ENCODE measurements around the gene BCAS1.

Gene BCAS1

DNA sequence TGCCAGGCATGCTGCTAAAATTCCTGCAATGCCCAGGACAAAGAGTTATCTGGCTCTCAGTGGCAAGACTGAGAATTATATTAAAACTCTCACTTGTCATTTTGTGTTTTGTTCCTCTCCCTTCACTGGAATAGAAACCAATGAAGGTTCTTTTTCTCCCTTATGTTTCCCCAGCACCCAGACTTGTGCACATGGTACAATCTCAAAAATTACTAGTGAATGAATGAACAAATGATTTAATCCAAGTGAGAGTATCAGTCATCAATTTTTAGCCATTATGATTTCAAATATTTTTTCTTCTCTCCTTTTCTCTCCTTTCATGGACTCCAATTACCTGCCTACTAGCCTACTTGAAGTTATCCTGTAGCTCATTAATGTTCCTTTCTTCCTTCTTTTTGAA, 70.1 kb downstream of the BCAS1 start:
- TF ChIP-seq, protein P1, sequence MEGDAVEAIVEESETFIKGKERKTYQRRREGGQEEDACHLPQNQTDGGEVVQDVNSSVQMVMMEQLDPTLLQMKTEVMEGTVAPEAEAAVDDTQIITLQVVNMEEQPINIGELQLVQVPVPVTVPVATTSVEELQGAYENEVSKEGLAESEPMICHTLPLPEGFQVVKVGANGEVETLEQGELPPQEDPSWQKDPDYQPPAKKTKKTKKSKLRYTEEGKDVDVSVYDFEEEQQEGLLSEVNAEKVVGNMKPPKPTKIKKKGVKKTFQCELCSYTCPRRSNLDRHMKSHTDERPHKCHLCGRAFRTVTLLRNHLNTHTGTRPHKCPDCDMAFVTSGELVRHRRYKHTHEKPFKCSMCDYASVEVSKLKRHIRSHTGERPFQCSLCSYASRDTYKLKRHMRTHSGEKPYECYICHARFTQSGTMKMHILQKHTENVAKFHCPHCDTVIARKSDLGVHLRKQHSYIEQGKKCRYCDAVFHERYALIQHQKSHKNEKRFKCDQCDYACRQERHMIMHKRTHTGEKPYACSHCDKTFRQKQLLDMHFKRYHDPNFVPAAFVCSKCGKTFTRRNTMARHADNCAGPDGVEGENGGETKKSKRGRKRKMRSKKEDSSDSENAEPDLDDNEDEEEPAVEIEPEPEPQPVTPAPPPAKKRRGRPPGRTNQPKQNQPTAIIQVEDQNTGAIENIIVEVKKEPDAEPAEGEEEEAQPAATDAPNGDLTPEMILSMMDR (IDR thresholded peaks at IDR 0.05; ENCODE audit: low read depth, low read length), result no peak
- Histone ChIP-seq H3K4me1 (ENCODE audit: low read length) (peaks cover 20% of the 10 kb centered on the region), H3K36me3 (replicated peaks; ENCODE audit: low read depth, low read length) (peaks cover 24% of the 10 kb centered on the region), H3K9ac (ENCODE audit: low read length) (no peak overlapping the region), H3K79me2 (ENCODE audit: low read length) (no peaks in the 10 kb centered on the region), H3K27ac (ENCODE audit: low read length) (no peak overlapping the region), H4K20me1 (ENCODE audit: insufficient read depth, low read length) (no peaks in the 10 kb centered on the region), H2AFZ (ENCODE audit: low read depth, low read length) (no peak overlapping the region), H3K4me3 (ENCODE audit: low read length) (no peak overlapping the region), H3K4me2 (ENCODE audit: low read length) (no peak overlapping the region), H3K9me3 (ENCODE audit: insufficient read depth, low read length) (peaks cover 39% of the 10 kb centered on the region), H3K27me3 (ENCODE audit: low read depth, low read length) (no peaks in the 10 kb centered on the region)

DNA sequence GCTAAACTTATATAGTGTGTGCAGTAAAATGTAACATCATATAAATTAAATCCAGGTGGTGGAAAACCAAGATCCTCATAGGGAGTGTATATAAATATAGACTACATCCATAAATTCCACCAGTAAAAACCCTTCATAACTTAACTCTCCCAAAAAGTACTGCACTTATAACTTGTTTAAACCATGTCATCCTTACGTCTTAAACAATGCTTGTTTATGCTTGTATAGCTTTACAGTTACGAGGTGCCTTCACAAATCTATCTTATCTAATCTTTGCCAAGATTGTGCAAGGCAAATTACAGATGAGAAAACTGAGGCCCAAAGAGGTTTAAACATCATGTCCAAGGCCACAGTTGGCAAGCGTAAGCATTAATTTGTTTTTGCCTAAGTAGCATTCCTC, 71.3 kb downstream of the BCAS1 start:
- Histone ChIP-seq H3K36me3 (replicated peaks; ENCODE audit: low read depth, low read length) (peaks cover 24% of the 10 kb centered on the region), H3K27ac (ENCODE audit: low read length) (no peak overlapping the region), H4K20me1 (ENCODE audit: insufficient read depth, low read length) (no peaks in the 10 kb centered on the region), H2AFZ (ENCODE audit: low read depth, low read length) (no peak overlapping the region), H3K9me3 (ENCODE audit: insufficient read depth, low read length) (peaks cover 39% of the 10 kb centered on the region), H3K79me2 (ENCODE audit: low read length) (no peaks in the 10 kb centered on the region), H3K4me3 (ENCODE audit: low read length) (no peak overlapping the region), H3K4me1 (ENCODE audit: low read length) (peaks cover 9% of the 10 kb centered on the region), H3K9ac (ENCODE audit: low read length) (no peak overlapping the region), H3K27me3 (ENCODE audit: low read depth, low read length) (no peaks in the 10 kb centered on the region), H3K4me2 (ENCODE audit: low read length) (no peak overlapping the region)
- TF ChIP-seq, protein P1 (IDR thresholded peaks at IDR 0.05; ENCODE audit: low read depth, low read length), result no peak
- TF ChIP-seq EZH2phosphoT487 (IDR thresholded peaks at IDR 0.05; ENCODE audit: low read depth), result no peak

DNA sequence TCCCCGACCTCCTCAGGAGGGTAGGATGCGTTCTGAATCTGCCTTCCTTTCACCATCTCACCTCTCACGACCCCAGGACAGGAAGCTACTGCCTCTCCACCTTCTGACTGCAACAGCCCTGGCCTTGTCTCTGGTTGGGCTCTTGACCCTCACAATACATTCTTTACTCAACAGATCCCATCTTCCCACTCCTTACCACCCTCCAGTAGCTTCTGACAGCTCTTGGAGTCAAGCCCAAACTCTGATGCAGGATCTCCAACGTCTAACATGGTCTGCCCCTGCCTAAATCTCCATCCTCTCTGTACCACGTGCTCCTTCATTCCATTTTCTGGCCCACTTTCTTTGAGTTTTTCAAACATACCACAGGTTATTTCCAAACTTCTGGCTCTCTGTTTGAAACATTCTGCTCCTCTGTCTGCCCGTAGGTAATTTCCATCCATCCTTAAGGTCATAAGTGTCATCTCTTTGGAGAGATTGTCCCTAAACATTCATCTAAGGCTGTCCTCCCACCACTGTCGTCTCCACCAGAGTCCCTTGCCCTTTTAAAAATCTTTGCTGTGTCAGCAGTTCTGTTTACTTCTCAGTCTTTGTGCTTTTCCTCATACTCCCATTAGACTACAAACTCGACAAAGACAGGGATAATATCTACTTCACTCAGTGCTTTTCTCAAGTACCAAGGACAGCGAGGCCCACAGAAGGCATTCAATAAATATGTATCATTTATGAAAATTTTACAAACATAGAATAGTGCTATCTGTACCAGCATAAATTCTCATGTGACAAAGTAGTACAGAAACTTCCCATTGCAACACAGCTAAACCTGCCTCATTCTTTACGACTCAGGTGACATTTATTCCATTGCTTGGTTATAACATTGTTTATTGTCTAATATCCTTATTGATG, 73.6 kb downstream of the BCAS1 start:
- H3K4me1 ChIP-seq (ENCODE audit: low read length), result no peaks in the 10 kb centered on the region
- H3K4me3 ChIP-seq (ENCODE audit: low read length), result no peak overlapping the region
- no peak for TF ChIP-seq EZH2phosphoT487 (IDR thresholded peaks at IDR 0.05; ENCODE audit: low read depth)
- no peak overlapping the region for H3K9ac ChIP-seq (ENCODE audit: low read length)
- H3K79me2 ChIP-seq (ENCODE audit: low read length), result no peaks in the 10 kb centered on the region
- no peak overlapping the region for H2AFZ ChIP-seq (ENCODE audit: low read depth, low read length)
- H3K27ac ChIP-seq (ENCODE audit: low read length), result no peak overlapping the region
- peaks cover 25% of the 10 kb centered on the region for H3K9me3 ChIP-seq (ENCODE audit: insufficient read depth, low read length)
- H4K20me1 ChIP-seq (ENCODE audit: insufficient read depth, low read length), result no peaks in the 10 kb centered on the region
- H3K4me2 ChIP-seq (ENCODE audit: low read length), result no peak overlapping the region
- H3K27me3 ChIP-seq (ENCODE audit: low read depth, low read length), result peaks cover 16% of the 10 kb centered on the region
- peaks cover 11% of the 10 kb centered on the region for H3K36me3 ChIP-seq (replicated peaks; ENCODE audit: low read depth, low read length)

DNA sequence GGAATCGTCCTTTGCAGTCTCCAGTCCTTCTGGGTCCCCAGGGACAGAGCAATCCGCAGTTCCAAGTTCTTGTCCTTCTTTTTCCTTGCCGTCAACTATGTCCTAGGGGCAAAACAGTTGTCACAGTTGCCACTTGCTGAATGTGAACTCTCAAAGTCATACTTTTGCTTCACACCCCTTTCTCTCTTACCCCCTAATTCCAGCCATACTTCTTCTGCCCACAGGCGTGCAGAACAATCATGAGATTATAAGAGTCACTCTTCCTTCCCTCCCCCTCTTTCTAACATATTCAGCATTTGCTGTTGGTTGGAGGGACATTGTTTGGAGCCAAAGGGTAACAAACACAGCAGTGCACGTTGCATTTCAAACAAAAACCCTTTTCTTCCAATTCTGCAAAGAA, 74.4 kb downstream of the BCAS1 start:
- Histone ChIP-seq H3K4me3 (ENCODE audit: low read length) (no peak overlapping the region), H3K4me2 (ENCODE audit: low read length) (no peak overlapping the region), H3K36me3 (replicated peaks; ENCODE audit: low read depth, low read length) (peaks cover 3% of the 10 kb centered on the region), H3K9me3 (ENCODE audit: insufficient read depth, low read length) (peaks cover 16% of the 10 kb centered on the region), H3K4me1 (ENCODE audit: low read length) (no peaks in the 10 kb centered on the region), H3K27ac (ENCODE audit: low read length) (no peak overlapping the region), H2AFZ (ENCODE audit: low read depth, low read length) (no peak overlapping the region), H3K9ac (ENCODE audit: low read length) (no peak overlapping the region), H3K79me2 (ENCODE audit: low read length) (no peaks in the 10 kb centered on the region), H3K27me3 (ENCODE audit: low read depth, low read length) (peaks cover 16% of the 10 kb centered on the region), H4K20me1 (ENCODE audit: insufficient read depth, low read length) (no peaks in the 10 kb centered on the region)
- TF ChIP-seq EZH2phosphoT487 (IDR thresholded peaks at IDR 0.05; ENCODE audit: low read depth), result no peak
- TF ChIP-seq, protein P1 (IDR thresholded peaks at IDR 0.05; ENCODE audit: low read depth, low read length), result no peak

All from OCI-LY3 (cell line).